CD14-positive monocyte (primary cell): Measurements from ENCODE around the gene OR2A2. TPM values are rescaled to one million over a fixed set of nuclear protein-coding genes. Genes with fewer than 3 reads are reported as not detected.

ENCODE experiments used
- DNase-seq, 3 donors: peaks; one replicate each; pipeline ENCODE4 v3.0.0-alpha.2; 2011 to 2022
- H2AFZ ChIP-seq: 2 replicates; pipeline ENCODE4 v1.6.0; 2012; ENCODE audit warnings: mild to moderate bottlenecking, low read depth, low read length, inconsistent platforms; ENCODE audit not compliant: insufficient read depth, poor library complexity, severe bottlenecking
- H3K27ac ChIP-seq, 2 donors: 1 replicate in 1 of 2; 2 replicates in 1 of 2; pipeline ENCODE4 v1.5.1; 2012 to 2013; ENCODE audit warnings: low read length in 2 of 2, control low read depth in 1 of 2, inconsistent platforms in 1 of 2, low read depth in 1 of 2, mild to moderate bottlenecking in 1 of 2
- H3K27me3 ChIP-seq, 2 donors: one replicate each; pipeline versions ENCODE4 v1.6.0 to v1.6.1; 2011 to 2013; ENCODE audit warnings: low read length in 2 of 2; ENCODE audit not compliant: control insufficient read depth in 2 of 2, insufficient read depth in 2 of 2
- H3K36me3 ChIP-seq, 2 donors: replicated peaks in 1 of 2; 1 replicate in 1 of 2; 2 replicates in 1 of 2; pipeline versions ENCODE4 v1.5.1 to v1.6.1; 2012 to 2013; ENCODE audit warnings: low read length in 2 of 2, control low read depth in 1 of 2, inconsistent platforms in 1 of 2, mild to moderate bottlenecking in 1 of 2; ENCODE audit not compliant: insufficient read depth in 2 of 2, control insufficient read depth in 1 of 2
- H3K4me1 ChIP-seq, 2 donors: 1 replicate in 1 of 2; 2 replicates in 1 of 2; pipeline versions ENCODE4 v1.5.1 to v1.6.1; 2012 to 2013; ENCODE audit warnings: low read length in 2 of 2, control low read depth in 1 of 2, inconsistent platforms in 1 of 2, mild to moderate bottlenecking in 1 of 2, moderate library complexity in 1 of 2; ENCODE audit not compliant: insufficient read depth in 2 of 2, control insufficient read depth in 1 of 2
- H3K4me2 ChIP-seq: replicated peaks from 2 replicates; pipeline ENCODE3; 2012; ENCODE audit warnings: low read length, moderate library complexity, mild to moderate bottlenecking; ENCODE audit not compliant: poor library complexity, severe bottlenecking; ENCODE audit errors: extremely low read depth
- H3K4me3 ChIP-seq, 3 experiments: fragments of 200-600 bp in 1 of 3; sonication (generic) in 1 of 3; replicated peaks in 1 of 3; 1 replicate in 2 of 3; 2 replicates in 1 of 3; pipeline ENCODE4 v1.5.1; 2011 to 2013; ENCODE audit warnings: low read length in 3 of 3, mild to moderate bottlenecking in 3 of 3, control low read depth in 2 of 3, low read depth in 2 of 3, inconsistent platforms in 1 of 3, moderate library complexity in 1 of 3
- H3K79me2 ChIP-seq: 2 replicates; pipeline ENCODE4 v1.6.0; 2012; ENCODE audit warnings: mild to moderate bottlenecking, control low read depth, inconsistent platforms, low read length, moderate library complexity; ENCODE audit not compliant: insufficient read depth
- H3K9ac ChIP-seq: 2 replicates; pipeline ENCODE4 v1.6.0; 2017; ENCODE audit warnings: low read length, mild to moderate bottlenecking; ENCODE audit not compliant: insufficient read depth, poor library complexity, severe bottlenecking
- H3K9me3 ChIP-seq, 2 donors: replicated peaks in 1 of 2; 1 replicate in 1 of 2; 2 replicates in 1 of 2; pipeline versions ENCODE4 v1.5.1 to v1.6.1; 2012 to 2013; ENCODE audit warnings: low read length in 2 of 2, control low read depth in 1 of 2; ENCODE audit not compliant: control insufficient read depth in 1 of 2, insufficient read depth in 1 of 2
- H4K20me1 ChIP-seq: 2 replicates; pipeline ENCODE4 v1.6.0; 2012; ENCODE audit warnings: mild to moderate bottlenecking, low read length, control low read depth, moderate library complexity; ENCODE audit not compliant: insufficient read depth
- H3K27ac Mint-ChIP-seq, 7 donors: one replicate each; pipeline ENCODE4 v1.8.0; 2020; ENCODE audit warnings: mild to moderate bottlenecking in 7 of 7, mixed read lengths in 7 of 7, moderate library complexity in 6 of 7, inconsistent platforms in 2 of 7
- H3K27me3 Mint-ChIP-seq, 3 donors: one replicate each; pipeline ENCODE4 v1.8.0; 2021 to 2022; ENCODE audit warnings: low read depth in 3 of 3, mild to moderate bottlenecking in 3 of 3, mixed read lengths in 3 of 3, moderate library complexity in 3 of 3, inconsistent platforms in 1 of 3
- H3K36me3 Mint-ChIP-seq, 2 donors: one replicate each; pipeline ENCODE4 v1.8.0; 2020; ENCODE audit warnings: mixed read lengths in 2 of 2, inconsistent platforms in 1 of 2, mild to moderate bottlenecking in 1 of 2
- H3K4me1 Mint-ChIP-seq: one replicate; pipeline ENCODE4 v1.8.0; 2020; ENCODE audit warnings: mild to moderate bottlenecking, mixed read lengths
- H3K4me3 Mint-ChIP-seq, 2 donors: one replicate each; pipeline ENCODE4 v1.8.0; 2020; ENCODE audit warnings: mild to moderate bottlenecking in 2 of 2, mixed read lengths in 2 of 2, moderate library complexity in 1 of 2
- H3K9me3 Mint-ChIP-seq, 7 donors: one replicate each; pipeline ENCODE4 v1.8.0; 2020 to 2022; ENCODE audit warnings: mixed read lengths in 7 of 7, mild to moderate bottlenecking in 6 of 7, moderate library complexity in 6 of 7, inconsistent platforms in 2 of 7
- WGBS: methylation state at CpG from one replicate; pipeline ENCODE4 v1.1.5; 2013; ENCODE audit warnings: missing lambda C conversion rate; ENCODE audit not compliant: insufficient coverage; 5-methylcytosine and 5-hydroxymethylcytosine counted together
- intact Hi-C, 2 donors: fragments of 100-400 bp; cut with micrococcal nuclease; formaldehyde crosslinking; loops; one replicate each; pipeline versions ENCODE4 v1.15.0 to v1.15.1; 2023
- polyA plus RNA-seq, 3 donors: library from polyadenylated mRNA; depleted of rRNA in 1 of 3; unstranded in 2 of 3; stranded (reverse) in 1 of 3; fragments of 300-500 nt in 2 of 3; fragments of >200 nt in 1 of 3; fragmentation: Illumina TruSeq in 2 of 3; gene quantifications; 1 replicate in 2 of 3; 2 replicates in 1 of 3; pipeline ENCODE4 v1.2.3, GENCODE V29; 2012 to 2021
- TF ChIP-seq, protein P1 (sequence below): fragments of 200-600 bp; IDR thresholded peaks from one replicate; pipeline ENCODE4 v1.8.0; 2022; ENCODE audit warnings: antibody characterized with exemption, mild to moderate bottlenecking

The OR2A2 gene
- polyA plus RNA-seq, 3 donors, result not detected

DNA sequence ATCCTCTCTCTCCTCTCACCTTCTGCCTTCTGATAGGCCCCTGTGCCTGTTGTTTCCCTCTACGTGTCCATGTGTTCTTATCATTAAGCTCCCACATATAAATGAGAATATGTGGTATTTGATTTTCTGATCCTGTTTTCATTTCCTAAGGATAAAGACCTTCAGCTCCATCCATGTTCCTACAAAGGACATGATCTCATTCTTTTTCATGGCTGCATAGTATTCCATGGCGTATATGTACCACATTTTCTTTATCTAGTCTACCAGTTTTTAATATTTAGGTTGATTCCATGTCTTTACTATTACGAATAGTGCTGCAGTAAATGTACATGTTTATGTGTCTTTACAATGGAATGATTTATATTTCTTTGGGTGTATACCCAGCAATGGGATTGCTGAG is 18.7 kb upstream of the OR2A2 start:
- Mint-ChIP-seq H3K27ac (no peak overlapping the region), H3K4me3 (no peak overlapping the region), H3K9me3 (peaks cover 2 to 5% (median 3%) of the 10 kb centered on the region in 7 donors), H3K36me3 (no peaks in the 10 kb centered on the region), H3K27me3 (peaks cover 0 to 5% (median 3%) of the 10 kb centered on the region in 3 donors), H3K4me1 (no peaks in the 10 kb centered on the region)
- Histone ChIP-seq H4K20me1 (no peaks in the 10 kb centered on the region), H3K4me2 (no peak overlapping the region), H3K4me1 (no peaks in the 10 kb centered on the region), H3K79me2 (no peaks in the 10 kb centered on the region), H3K9ac (no peak overlapping the region), H3K9me3 (peaks cover 0 to 6% of the 10 kb centered on the region in 2 donors), H3K36me3 (no peaks in the 10 kb centered on the region), H2AFZ (no peak overlapping the region), H3K27ac (no peak overlapping the region), H3K4me3 (no peak overlapping the region), H3K27me3 (no peaks in the 10 kb centered on the region)
- DNase-seq, result no peak
- WGBS, result no CpG with 5 or more reads among the region's 3 CpGs
- intact Hi-C loops, result no loop called here
- TF ChIP-seq, protein P1, sequence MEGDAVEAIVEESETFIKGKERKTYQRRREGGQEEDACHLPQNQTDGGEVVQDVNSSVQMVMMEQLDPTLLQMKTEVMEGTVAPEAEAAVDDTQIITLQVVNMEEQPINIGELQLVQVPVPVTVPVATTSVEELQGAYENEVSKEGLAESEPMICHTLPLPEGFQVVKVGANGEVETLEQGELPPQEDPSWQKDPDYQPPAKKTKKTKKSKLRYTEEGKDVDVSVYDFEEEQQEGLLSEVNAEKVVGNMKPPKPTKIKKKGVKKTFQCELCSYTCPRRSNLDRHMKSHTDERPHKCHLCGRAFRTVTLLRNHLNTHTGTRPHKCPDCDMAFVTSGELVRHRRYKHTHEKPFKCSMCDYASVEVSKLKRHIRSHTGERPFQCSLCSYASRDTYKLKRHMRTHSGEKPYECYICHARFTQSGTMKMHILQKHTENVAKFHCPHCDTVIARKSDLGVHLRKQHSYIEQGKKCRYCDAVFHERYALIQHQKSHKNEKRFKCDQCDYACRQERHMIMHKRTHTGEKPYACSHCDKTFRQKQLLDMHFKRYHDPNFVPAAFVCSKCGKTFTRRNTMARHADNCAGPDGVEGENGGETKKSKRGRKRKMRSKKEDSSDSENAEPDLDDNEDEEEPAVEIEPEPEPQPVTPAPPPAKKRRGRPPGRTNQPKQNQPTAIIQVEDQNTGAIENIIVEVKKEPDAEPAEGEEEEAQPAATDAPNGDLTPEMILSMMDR, result no peak

DNA sequence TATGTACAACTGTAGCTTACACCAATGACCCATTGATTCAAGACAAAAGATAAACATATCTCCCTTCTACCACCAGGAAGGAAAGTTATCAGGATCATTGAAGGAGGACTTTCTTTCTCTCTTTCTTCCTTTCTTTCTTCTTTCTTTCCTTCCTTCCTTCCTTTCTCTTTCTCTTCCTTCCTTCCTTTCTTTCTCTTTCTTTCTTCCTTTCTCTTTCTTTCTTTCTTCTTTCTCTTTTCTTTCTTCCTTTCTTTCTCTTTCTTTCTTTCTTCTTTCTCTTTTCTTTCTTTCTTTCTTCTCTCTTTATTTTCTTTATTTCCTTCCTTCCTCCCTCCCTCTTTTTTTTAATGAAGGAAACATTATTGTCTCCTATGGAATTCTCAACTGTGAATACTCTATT is 10.6 kb upstream of the OR2A2 start:
- H3K4me1 Mint-ChIP-seq, result no peaks in the 10 kb centered on the region
- Histone ChIP-seq H3K27ac (no peak overlapping the region), H3K4me1 (no peaks in the 10 kb centered on the region), H2AFZ (no peak overlapping the region), H3K36me3 (no peaks in the 10 kb centered on the region), H3K9me3 (peaks cover 0 to 7% of the 10 kb centered on the region in 2 donors), H3K27me3 (no peaks in the 10 kb centered on the region), H3K79me2 (no peaks in the 10 kb centered on the region), H3K4me3 (no peak overlapping the region), H4K20me1 (no peaks in the 10 kb centered on the region), H3K4me2 (no peak overlapping the region), H3K9ac (no peak overlapping the region)
- TF ChIP-seq, protein P1, result no peak
- H3K36me3 Mint-ChIP-seq, result no peaks in the 10 kb centered on the region
- intact Hi-C loops, result no loop called here
- peaks cover 0 to 2% (median 0%) of the 10 kb centered on the region in 3 donors for H3K27me3 Mint-ChIP-seq
- no peak overlapping the region for H3K4me3 Mint-ChIP-seq
- H3K27ac Mint-ChIP-seq, result no peak overlapping the region
- peaks cover 0 to 6% (median 0%) of the 10 kb centered on the region in 7 donors for H3K9me3 Mint-ChIP-seq
- DNase-seq, result no peak
